Measurements from ENCODE around the gene MRPL40. TPM values are rescaled to one million over a fixed set of nuclear protein-coding genes. Genes with fewer than 3 reads are reported as not detected.
"Not testable (repeated sequence)": the region's sequence is repeated elsewhere in the genome, so short reads cannot be mapped to it uniquely, and the experiment has no call there.

MRPL40 gene
- total RNA-seq, 2 experiments from 2014 or later = 10.7 to 11.3 TPM

- TF ChIP-seq CTCF (IDR thresholded peaks at IDR 0.05) = no peak
- H3K9me3 Mint-ChIP-seq = no peaks in the 10 kb centered on the region
- Histone ChIP-seq H3K4me1 (ENCODE audit: insufficient read depth, low read length) (peaks cover 23% of the 10 kb centered on the region), H3K9me3 (ENCODE audit: control insufficient read depth in 1 of 2, insufficient read depth in 1 of 2, low read length in 2 of 2) (no peaks in the 10 kb centered on the region), H3K27ac (ENCODE audit: low read depth in 1 of 2, low read length in 2 of 2) (no peak overlapping the region), H3K36me3 (ENCODE audit: insufficient read depth, low read length) (peaks cover 12% of the 10 kb centered on the region), H3K4me3 (ENCODE audit: low read length) (no peak overlapping the region), H3K27me3 (ENCODE audit: control insufficient read depth in 1 of 2, insufficient read depth in 2 of 2, low read length in 2 of 2) (no peaks in the 10 kb centered on the region)
- ATAC-seq (ENCODE audit: poor library complexity) (no peak), DNase-seq (no peak)
- peak overlapping the region; percentile 93 for H3K27ac Mint-ChIP-seq
- peak overlapping the region; percentile 97 for H3K4me3 Mint-ChIP-seq
- CTCF ChIA-PET = no interaction called here
- H3K27me3 Mint-ChIP-seq = no peaks in the 10 kb centered on the region
- intact Hi-C loops (cut with DNase I, micrococcal nuclease) = loop anchor here (5.0 kb wide), 2 partner anchors 43 to 142 kb away; partner anchors contain the start of genes CDC45 (in 1 of the 2), CLTCL1 (in 1 of the 2) and UFD1 (in 1 of the 2)
- H3K4me1 Mint-ChIP-seq (ENCODE audit: low read depth) = peaks cover 34% of the 10 kb centered on the region
- POLR2A ChIA-PET = interaction anchor here (5.7 kb wide), 1 partner anchor 11 kb away, joined by 94 read pairs; the partner anchor contains the start of gene C22orf39
- H3K36me3 Mint-ChIP-seq (ENCODE audit: low read depth) = peaks cover 54% of the 10 kb centered on the region
Measured at GRCh38 chr22:19434401-19434800, 2.1 kb downstream of the MRPL40 start.

DNA sequence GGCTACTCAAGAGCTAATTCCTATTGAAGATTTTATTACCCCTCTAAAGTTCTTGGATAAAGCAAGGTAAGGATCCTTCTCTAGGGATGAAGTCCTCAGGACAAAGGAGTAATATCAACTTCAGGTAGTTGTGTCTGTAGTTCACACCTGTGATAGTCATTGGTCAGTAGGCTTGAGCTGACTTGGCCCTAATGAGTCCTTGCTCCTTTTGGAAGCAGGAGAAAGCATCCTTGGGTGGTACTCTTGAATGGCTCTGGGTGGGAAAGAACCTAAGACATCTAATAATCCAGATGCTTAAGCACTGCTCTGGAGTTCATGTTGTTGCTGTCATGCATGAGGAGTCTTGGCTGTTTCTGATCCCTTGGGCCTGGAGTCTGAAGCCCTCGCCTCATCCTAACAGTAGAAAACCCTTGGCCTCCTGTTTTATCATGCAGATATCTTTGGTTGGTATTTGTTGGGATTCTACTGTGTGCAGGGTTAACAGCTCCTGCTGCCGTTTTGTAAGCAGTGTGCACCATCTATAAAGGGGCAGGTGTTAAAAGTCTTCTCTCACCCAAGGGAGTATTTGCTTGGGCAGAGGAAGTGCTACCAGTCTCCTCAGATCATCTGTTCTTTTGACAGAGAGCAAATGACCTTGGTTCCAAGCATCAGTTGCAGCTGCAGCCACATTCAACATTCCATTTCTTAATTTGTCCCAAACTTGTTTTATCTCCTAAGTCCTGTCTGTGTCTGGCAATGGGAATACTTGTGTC, 2.7 kb downstream of the MRPL40 start:
- Mint-ChIP-seq H3K27me3 (no peaks in the 10 kb centered on the region), H3K9me3 (no peaks in the 10 kb centered on the region), H3K36me3 (ENCODE audit: low read depth) (peaks cover 52% of the 10 kb centered on the region), H3K4me3 (peak overlapping the region; percentile 80), H3K27ac (peak overlapping the region; percentile 93), H3K4me1 (ENCODE audit: low read depth) (peaks cover 28% of the 10 kb centered on the region)
- Histone ChIP-seq H3K4me1 (ENCODE audit: insufficient read depth, low read length) (peaks cover 20% of the 10 kb centered on the region), H3K27ac (ENCODE audit: low read depth in 1 of 2, low read length in 2 of 2) (no peak overlapping the region), H3K4me3 (ENCODE audit: low read length) (no peak overlapping the region), H3K27me3 (ENCODE audit: control insufficient read depth in 1 of 2, insufficient read depth in 2 of 2, low read length in 2 of 2) (no peaks in the 10 kb centered on the region), H3K36me3 (ENCODE audit: insufficient read depth, low read length) (peaks cover 12% of the 10 kb centered on the region), H3K9me3 (ENCODE audit: control insufficient read depth in 1 of 2, insufficient read depth in 1 of 2, low read length in 2 of 2) (no peaks in the 10 kb centered on the region)
- TF ChIP-seq CTCF (IDR thresholded peaks at IDR 0.05) = no peak
- CTCF ChIA-PET = no interaction called here
- intact Hi-C loops (cut with DNase I, micrococcal nuclease) = loop anchor here (5.0 kb wide), 2 partner anchors 42 to 143 kb away; partner anchors contain the start of genes CDC45 (in 1 of the 2), CLTCL1 (in 1 of the 2) and UFD1 (in 1 of the 2)
- ATAC-seq (ENCODE audit: poor library complexity) = no peak
- POLR2A ChIA-PET = interaction anchor here (5.7 kb wide), 1 partner anchor 10 kb away, joined by 94 read pairs; the partner anchor contains the start of gene C22orf39
- no peak for DNase-seq

DNA sequence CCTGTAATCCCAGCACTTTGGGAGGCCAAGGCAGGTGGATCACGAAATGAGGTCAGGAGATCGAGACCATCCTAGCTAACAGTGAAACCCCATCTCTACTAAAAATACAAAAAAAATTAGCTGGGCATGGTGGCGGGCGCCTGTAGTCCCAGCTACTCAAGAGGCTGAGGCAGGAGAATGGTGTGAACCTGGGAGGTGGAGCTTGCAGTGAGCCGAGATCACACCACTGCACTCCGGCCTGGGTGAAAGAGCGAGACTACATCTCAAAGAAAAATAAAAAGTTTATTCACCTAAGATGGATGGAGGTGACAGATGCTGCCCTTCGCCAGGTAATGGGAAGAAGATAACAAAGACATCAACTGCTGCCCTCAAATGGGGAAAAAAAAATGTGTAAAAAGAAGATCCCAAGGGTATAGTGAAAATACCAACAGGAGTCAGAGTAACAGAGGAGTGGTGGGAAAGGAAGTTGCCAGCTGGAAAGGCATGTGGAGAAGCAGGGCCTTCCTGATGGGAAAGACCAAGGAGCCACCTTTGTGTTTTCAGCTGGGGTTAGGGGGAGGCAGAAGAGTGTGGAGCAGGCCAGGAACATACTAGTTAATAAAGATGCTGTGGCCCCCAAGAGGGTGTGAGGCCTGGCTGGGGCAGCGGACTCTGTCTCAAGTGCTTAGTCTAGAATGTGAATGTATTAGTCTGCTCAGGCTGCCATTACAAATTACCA, 4.3 kb downstream of the MRPL40 start:
- H3K36me3 ChIP-seq (ENCODE audit: insufficient read depth, low read length) = peaks cover 14% of the 10 kb centered on the region
- H3K27ac ChIP-seq (ENCODE audit: low read depth in 1 of 2, low read length in 2 of 2); H3K9me3 Mint-ChIP-seq; H3K27me3 Mint-ChIP-seq; H3K4me1 ChIP-seq (ENCODE audit: insufficient read depth, low read length); DNase-seq; H3K9me3 ChIP-seq (ENCODE audit: control insufficient read depth in 1 of 2, insufficient read depth in 1 of 2, low read length in 2 of 2); H3K27me3 ChIP-seq (ENCODE audit: control insufficient read depth in 1 of 2, insufficient read depth in 2 of 2, low read length in 2 of 2); intact Hi-C loops (cut with DNase I, micrococcal nuclease); H3K4me3 ChIP-seq (ENCODE audit: low read length); ATAC-seq (ENCODE audit: poor library complexity); CTCF ChIA-PET: not testable (repeated sequence)
- peaks cover 26% of the 10 kb centered on the region for H3K4me1 Mint-ChIP-seq (ENCODE audit: low read depth)
- H3K4me3 Mint-ChIP-seq = peak overlapping the region; percentile 20
- H3K36me3 Mint-ChIP-seq (ENCODE audit: low read depth) = peaks cover 56% of the 10 kb centered on the region
- peak overlapping the region; percentile 31 for H3K27ac Mint-ChIP-seq
- POLR2A ChIA-PET = interaction anchor here (2.1 kb wide), 1 partner anchor 11 kb away, joined by 4 read pairs; the partner anchor contains the start of gene C22orf39
